H1 (cell line): Measurements from ENCODE around the gene HOXA13. TPM values are rescaled to one million over a fixed set of nuclear protein-coding genes. Genes with fewer than 3 reads are reported as not detected.

Source experiments
- BACH1 ChIP-seq: IDR thresholded peaks from 2 replicates; pipeline ENCODE4 v1.6.1; 2012; ENCODE audit warnings: low read length, improper control_type of control experiment
- CBX8 ChIP-seq: fragments of 300-800, 300-1000 bp; sonication (generic); IDR thresholded peaks from 2 replicates; pipeline ENCODE4 v1.7.1; 2016; ENCODE audit warnings: low read depth, low read length, borderline replicate concordance
- CEBPB ChIP-seq: IDR thresholded peaks from 2 replicates; pipeline ENCODE4 v1.6.1; 2012; ENCODE audit warnings: low read depth, low read length
- CHD1 ChIP-seq: IDR thresholded peaks from 2 replicates; pipeline ENCODE4 v1.6.1; 2012; ENCODE audit warnings: low read depth, low read length, improper control_type of control experiment
- CTBP2 ChIP-seq: IDR thresholded peaks from 2 replicates; pipeline ENCODE4 v1.7.0; 2011; ENCODE audit warnings: borderline replicate concordance, mild to moderate bottlenecking, moderate library complexity, mixed read lengths, low read length; ENCODE audit not compliant: insufficient read depth, insufficient read length
- FOSL1 ChIP-seq: IDR thresholded peaks from 2 replicates; pipeline ENCODE4 v1.6.1; 2011; ENCODE audit warnings: mild to moderate bottlenecking, low read depth, low read length, moderate library complexity; ENCODE audit not compliant: insufficient read depth
- POU5F1 ChIP-seq: IDR thresholded peaks from 2 replicates; pipeline ENCODE4 v1.6.1; 2011; ENCODE audit warnings: low read depth, mild to moderate bottlenecking, low read length, moderate library complexity
- RFX5 ChIP-seq: IDR thresholded peaks from 2 replicates; pipeline ENCODE4 v1.6.1; 2011; ENCODE audit warnings: low read depth, low read length, improper control_type of control experiment, borderline replicate concordance
- RNF2 ChIP-seq: fragments of 200-900, 300-1000 bp; sonication (generic); IDR thresholded peaks from 2 replicates; pipeline ENCODE4 v1.7.1; 2016; ENCODE audit warnings: borderline replicate concordance, low read depth, mild to moderate bottlenecking, antibody characterized with exemption, low read length; ENCODE audit not compliant: poor library complexity, severe bottlenecking; ENCODE audit errors: missing control alignments
- SIRT6 ChIP-seq: IDR thresholded peaks from one replicate; pipeline ENCODE4 v1.7.1; 2012; ENCODE audit warnings: low read length, inconsistent platforms
- TAF7 ChIP-seq: optimal IDR thresholded peaks from 2 replicates; pipeline ENCODE3; 2011; ENCODE audit warnings: low read depth, mild to moderate bottlenecking, inconsistent platforms, low read length, moderate library complexity, borderline replicate concordance
- TEAD4 ChIP-seq: IDR thresholded peaks from 2 replicates; pipeline ENCODE4 v1.6.1; 2012; ENCODE audit warnings: low read depth, low read length, inconsistent platforms, mixed read lengths
- polyA plus RNA-seq, 7 experiments: library from polyadenylated mRNA; depleted of rRNA in 3 of 7; stranded (reverse) in 5 of 7; unstranded in 2 of 7; fragments of >200 nt in 5 of 7; fragments of 200-250 nt in 2 of 7; gene quantifications; 1 replicate in 5 of 7; 2 replicates in 1 of 7; 4 replicates in 1 of 7; pipeline versions ENCODE4 v1.2.1 to v1.2.3, GENCODE V29; 2011 to 2013; ENCODE audit warnings: missing spikeins in 2 of 7, mixed read lengths in 2 of 7
- total RNA-seq: library from RNA; stranded (reverse); fragmentation: NEBNext Ultra II Directional; extraction: Animal tissue kit (Norgen Biotek cat#: 25700); gene quantifications from 2 replicates; pipeline ENCODE4 v1.2.1, GENCODE V29; 2021
- TF ChIP-seq, protein P1 (sequence below): IDR thresholded peaks from 2 replicates; pipeline ENCODE4 v1.6.1; 2011; ENCODE audit warnings: low read length, improper control_type of control experiment

HOXA13 gene
- total and polyA plus RNA-seq, 2 of the 8 experiments (the other 6 are each of a cell fraction or from before 2014, with no cell fraction given), result not detected

DNA sequence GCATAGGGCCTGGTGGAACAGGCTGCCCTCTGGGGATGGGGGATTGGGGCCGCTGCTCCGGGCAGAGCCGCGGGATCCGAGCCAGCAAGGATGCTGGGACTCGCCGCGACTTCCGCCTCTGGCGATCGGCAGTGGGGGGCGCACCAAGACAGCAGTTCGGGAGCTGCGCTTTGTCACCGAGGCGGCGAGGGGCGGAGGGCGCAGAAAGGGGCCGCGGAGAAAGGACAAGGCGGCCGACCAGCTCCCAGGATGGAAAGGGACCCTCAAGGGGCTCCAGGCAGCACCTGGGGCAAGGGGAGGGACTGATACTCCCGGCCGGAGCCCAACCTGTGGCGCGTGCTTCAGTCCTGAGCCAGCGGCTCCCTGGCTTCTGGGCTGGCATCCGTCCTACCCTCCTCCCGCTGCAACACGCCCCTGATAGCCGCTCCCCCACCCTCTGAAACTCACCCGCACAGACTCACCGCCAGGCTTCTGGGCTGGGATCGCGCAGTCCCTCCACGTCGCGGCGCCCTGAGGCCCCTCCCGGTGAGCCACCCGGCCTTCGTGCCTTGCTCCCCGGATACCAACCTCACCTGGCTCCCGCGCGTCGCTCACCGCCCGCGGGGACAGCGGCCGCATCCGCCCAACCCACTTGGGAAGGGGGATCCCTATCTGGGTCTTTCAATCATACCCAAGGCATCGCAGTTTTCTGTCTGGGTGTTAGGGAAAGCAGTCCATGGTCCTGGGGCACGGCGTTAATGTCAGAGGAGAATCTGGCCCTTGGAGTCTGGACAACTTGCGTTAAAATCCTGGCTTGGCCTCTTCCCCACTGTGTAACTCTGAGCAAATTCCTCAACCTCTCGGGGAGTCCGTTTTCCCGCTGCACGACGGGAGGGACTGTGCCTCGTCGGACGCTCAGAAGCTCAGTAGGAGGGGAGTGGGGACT is 35.8 kb upstream of the HOXA13 start (continued):
- TF ChIP-seq FOSL1 (no peak), CHD1 (no peak), POU5F1 (no peak), RNF2 (peak; percentile 72), CBX8 (no peak), CEBPB (no peak), CTBP2 (peak; percentile 30), TAF7 (no peak), TEAD4 (0 out of 2 replicates have a peak, but pooled peaks have one; percentile 1), SIRT6 (no peak), BACH1 (no peak), RFX5 (no peak)
- TF ChIP-seq, protein P1, sequence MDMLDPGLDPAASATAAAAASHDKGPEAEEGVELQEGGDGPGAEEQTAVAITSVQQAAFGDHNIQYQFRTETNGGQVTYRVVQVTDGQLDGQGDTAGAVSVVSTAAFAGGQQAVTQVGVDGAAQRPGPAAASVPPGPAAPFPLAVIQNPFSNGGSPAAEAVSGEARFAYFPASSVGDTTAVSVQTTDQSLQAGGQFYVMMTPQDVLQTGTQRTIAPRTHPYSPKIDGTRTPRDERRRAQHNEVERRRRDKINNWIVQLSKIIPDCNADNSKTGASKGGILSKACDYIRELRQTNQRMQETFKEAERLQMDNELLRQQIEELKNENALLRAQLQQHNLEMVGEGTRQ, result no peak
